ENCODE data around the gene PKP1. TPM values are rescaled to one million over a fixed set of nuclear protein-coding genes. Genes with fewer than 3 reads are reported as not detected.

Gene PKP1
- total RNA-seq, 1 donor from 2014 or later, result not detected

DNA sequence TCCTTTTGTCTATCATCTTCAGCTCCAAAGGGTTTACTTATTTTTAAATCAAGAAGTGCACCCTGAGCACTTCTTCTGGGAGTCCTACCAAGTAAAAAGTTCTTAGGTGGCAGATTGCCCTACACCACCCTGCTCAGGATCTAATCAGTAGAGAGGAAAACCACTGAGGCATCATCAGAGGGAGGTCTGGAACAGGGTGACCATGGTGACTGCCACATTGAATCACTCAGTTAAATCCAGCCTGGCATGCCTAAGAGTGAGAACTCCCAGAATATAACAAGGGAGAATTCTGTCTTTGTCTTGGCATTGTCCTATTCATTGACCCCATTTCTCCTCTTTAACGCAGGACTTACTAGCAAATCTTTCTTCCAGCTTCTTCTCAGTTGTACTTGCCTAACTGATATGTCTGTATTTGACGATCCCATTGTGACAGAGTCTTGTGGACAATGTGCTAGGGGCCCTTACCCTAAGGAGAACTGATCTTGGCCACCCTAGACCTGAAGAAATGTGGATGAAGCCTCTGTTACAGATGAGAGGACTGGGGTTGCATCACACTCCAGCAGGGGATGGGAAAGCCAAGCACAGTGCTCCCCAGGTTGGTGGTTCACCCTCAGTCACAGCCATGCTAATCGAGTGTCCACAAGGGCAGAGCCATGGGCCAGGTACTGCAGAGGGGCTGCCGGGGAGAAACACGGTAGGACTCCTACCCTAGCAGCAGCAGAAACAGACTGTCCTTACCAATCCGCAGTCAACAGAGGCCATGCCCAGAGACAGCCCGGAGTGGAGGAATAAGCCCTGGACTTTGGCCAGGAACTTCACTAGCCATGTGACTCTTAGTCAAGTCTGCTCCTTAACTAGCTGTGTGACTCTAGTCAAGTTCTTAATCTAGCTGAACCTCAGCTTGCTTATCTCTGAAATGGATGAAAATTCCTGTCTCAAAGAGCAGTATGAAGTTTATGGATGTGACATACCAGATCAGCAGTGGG, 15.4 kb downstream of the PKP1 start:
- Mint-ChIP-seq H3K4me1 (ENCODE audit: low read depth, unreplicated experiment) (peaks cover 6% of the 10 kb centered on the region), H3K36me3 (ENCODE audit: unreplicated experiment) (no peaks in the 10 kb centered on the region), H3K4me3 (ENCODE audit: unreplicated experiment) (no peak overlapping the region), H3K27ac (ENCODE audit: unreplicated experiment) (no peak overlapping the region), H3K27me3 (ENCODE audit: unreplicated experiment) (no peaks in the 10 kb centered on the region), H3K9me3 (ENCODE audit: unreplicated experiment) (peaks cover 2% of the 10 kb centered on the region)
- TF ChIP-seq, protein P1, sequence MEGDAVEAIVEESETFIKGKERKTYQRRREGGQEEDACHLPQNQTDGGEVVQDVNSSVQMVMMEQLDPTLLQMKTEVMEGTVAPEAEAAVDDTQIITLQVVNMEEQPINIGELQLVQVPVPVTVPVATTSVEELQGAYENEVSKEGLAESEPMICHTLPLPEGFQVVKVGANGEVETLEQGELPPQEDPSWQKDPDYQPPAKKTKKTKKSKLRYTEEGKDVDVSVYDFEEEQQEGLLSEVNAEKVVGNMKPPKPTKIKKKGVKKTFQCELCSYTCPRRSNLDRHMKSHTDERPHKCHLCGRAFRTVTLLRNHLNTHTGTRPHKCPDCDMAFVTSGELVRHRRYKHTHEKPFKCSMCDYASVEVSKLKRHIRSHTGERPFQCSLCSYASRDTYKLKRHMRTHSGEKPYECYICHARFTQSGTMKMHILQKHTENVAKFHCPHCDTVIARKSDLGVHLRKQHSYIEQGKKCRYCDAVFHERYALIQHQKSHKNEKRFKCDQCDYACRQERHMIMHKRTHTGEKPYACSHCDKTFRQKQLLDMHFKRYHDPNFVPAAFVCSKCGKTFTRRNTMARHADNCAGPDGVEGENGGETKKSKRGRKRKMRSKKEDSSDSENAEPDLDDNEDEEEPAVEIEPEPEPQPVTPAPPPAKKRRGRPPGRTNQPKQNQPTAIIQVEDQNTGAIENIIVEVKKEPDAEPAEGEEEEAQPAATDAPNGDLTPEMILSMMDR (IDR thresholded peaks at IDR 0.05; ENCODE audit: partially characterized antibody, unreplicated experiment), result no peak
- DNase-seq, result no peak

DNA sequence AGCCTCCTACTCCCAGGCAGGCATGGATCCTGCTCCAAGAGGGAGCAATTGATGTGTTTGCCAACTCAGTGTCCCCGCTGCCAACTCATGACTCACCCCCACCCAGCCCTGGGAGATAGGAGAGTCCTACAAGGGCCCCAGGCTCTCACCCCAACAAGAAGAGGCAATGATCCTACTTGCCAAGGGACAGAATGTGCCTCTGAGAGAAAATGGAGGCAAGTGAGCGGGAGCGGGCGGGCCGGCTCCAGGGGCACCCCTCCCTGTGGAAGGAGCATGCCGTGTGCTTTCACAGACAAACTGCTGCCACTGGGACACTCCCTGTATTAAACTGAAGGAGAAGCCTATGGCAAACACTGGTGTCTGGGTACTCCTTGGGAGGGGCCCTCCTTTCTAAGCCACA, 16.7 kb downstream of the PKP1 start:
- H3K27me3 Mint-ChIP-seq (ENCODE audit: unreplicated experiment), result no peaks in the 10 kb centered on the region
- peaks cover 1% of the 10 kb centered on the region for H3K9me3 Mint-ChIP-seq (ENCODE audit: unreplicated experiment)
- TF ChIP-seq, protein P1 (IDR thresholded peaks at IDR 0.05; ENCODE audit: partially characterized antibody, unreplicated experiment), result no peak
- DNase-seq, result no peak
- H3K4me3 Mint-ChIP-seq (ENCODE audit: unreplicated experiment), result no peak overlapping the region
- H3K4me1 Mint-ChIP-seq (ENCODE audit: low read depth, unreplicated experiment), result peaks cover 6% of the 10 kb centered on the region
- H3K27ac Mint-ChIP-seq (ENCODE audit: unreplicated experiment), result no peak overlapping the region
- no peaks in the 10 kb centered on the region for H3K36me3 Mint-ChIP-seq (ENCODE audit: unreplicated experiment)

DNA sequence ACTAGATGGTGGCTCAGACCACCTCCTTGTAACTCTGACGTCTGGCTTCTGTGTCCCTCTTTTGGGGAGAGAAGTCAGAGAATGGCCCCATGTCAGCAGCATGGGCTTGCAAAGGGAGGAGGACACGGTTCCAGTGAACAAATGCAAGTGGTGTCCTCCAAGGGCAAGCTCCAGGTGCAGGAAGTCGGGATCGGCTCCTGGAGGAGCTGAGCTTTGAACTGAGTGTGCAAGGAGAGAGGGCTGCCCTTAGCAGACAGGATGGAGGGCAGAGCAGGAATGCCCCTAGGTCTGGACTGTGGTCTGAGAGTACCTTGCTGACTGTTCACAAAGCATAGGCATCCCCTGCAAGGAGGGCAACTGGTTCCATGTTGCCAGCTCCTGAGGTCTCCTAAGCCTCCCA, 17.3 kb downstream of the PKP1 start:
- no peak overlapping the region for H3K27ac Mint-ChIP-seq (ENCODE audit: unreplicated experiment)
- no peaks in the 10 kb centered on the region for H3K36me3 Mint-ChIP-seq (ENCODE audit: unreplicated experiment)
- no peak for DNase-seq
- TF ChIP-seq, protein P1 (IDR thresholded peaks at IDR 0.05; ENCODE audit: partially characterized antibody, unreplicated experiment), result no peak
- H3K4me3 Mint-ChIP-seq (ENCODE audit: unreplicated experiment), result no peak overlapping the region
- H3K4me1 Mint-ChIP-seq (ENCODE audit: low read depth, unreplicated experiment), result peaks cover 2% of the 10 kb centered on the region
- H3K9me3 Mint-ChIP-seq (ENCODE audit: unreplicated experiment), result no peaks in the 10 kb centered on the region
- no peaks in the 10 kb centered on the region for H3K27me3 Mint-ChIP-seq (ENCODE audit: unreplicated experiment)

DNA sequence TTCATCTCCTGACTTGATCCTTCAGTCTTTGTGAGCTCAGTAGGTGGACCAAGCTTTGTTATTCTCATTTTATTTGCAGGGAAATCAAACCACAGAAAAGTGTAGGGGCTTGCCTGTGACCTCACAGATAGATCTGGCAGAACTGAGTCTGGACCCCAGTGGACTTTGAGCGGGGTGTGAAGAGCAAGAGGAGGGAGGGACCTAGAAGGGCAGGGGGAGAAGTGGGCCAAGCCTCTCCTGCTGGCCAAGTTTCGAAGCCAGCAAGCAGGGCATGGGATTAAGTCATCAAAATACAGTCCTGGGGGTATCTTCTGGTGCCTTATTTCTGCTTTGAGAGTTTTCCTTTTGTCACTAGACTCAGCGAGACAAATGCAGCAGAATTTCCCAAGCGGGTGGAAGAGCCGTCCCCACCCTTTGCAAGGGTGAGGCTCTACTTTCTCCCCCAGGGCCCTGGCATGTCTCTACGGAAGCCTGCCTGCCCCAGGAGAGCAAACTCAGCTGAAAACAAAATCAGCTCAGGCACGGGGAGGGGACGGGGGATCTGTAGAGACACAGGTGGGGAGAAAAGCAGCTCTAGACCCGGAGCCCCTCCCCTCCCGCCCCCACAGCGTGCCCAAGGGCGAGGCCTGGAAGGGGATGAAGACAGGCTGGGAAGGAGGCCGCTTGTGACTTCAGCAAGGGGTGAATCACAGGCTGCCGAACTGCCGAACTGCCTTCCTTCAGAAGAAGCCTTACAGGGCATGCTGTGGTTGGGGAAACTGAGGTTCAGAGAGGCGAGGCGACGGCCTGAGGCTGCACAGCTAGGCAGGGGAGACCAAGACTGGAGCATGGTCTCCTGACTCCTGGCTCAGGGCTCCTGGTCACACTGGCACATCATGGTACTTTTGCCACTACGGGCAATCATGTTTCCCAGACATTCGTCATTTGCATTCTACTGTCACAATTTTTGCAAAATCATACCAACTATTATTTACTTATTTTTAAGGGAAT, 19.2 kb downstream of the PKP1 start:
- Mint-ChIP-seq H3K9me3 (ENCODE audit: unreplicated experiment) (no peaks in the 10 kb centered on the region), H3K4me1 (ENCODE audit: low read depth, unreplicated experiment) (peaks cover 2% of the 10 kb centered on the region), H3K4me3 (ENCODE audit: unreplicated experiment) (no peak overlapping the region), H3K36me3 (ENCODE audit: unreplicated experiment) (no peaks in the 10 kb centered on the region), H3K27ac (ENCODE audit: unreplicated experiment) (no peak overlapping the region), H3K27me3 (ENCODE audit: unreplicated experiment) (no peaks in the 10 kb centered on the region)
- DNase-seq, result no peak
- TF ChIP-seq, protein P1 (IDR thresholded peaks at IDR 0.05; ENCODE audit: partially characterized antibody, unreplicated experiment), result no peak

Measured in glutamatergic neuron (in vitro differentiated cells).